ENCODE results near the gene FBXO3.
A peak's percentile ranks its signal among the peaks of the same experiment; 100 is the strongest.
"Not testable (repeated sequence)": the region's sequence is repeated elsewhere in the genome, so short reads cannot be mapped to it uniquely, and the experiment has no call there.

Gene FBXO3

DNA sequence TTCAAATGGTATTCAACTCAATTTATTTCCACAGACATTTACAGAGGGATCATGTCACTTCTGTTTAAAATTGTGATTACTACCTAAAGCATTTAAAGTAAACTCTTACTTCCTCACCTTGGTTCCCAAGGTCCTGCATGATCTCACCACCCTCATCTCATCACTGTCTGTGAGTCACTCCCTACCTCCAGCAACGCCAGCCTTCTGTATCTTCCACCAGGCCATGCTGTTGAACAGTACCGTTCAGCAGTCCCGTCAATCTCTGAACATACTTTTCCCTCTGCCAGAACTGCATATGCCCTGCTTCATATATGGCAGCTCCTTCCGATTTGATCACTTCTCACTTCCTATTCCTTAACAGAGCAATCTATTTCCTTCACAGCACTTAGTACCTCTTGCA lies 2.0 kb downstream of the FBXO3 start:
- no peak for DNase-seq

DNA sequence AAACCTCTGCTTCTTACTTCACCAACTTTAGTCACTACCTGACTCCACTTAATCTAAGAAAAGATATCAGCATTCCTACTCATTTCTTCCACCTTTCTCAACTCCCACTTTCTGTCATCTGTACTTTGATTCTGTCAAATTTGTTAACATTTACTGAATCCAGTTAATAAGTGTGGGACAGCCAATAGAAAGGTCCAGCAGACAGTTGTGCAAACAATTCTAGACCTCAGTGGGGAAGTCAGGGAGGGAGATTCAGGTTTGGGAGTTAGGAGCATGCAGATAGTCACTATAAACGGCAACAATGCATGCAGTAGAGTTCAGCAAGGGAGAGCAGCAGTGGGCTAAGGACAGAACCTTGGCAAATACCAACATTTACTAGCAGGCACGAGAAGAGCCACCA lies 4.1 kb downstream of the FBXO3 start:
- no peak for DNase-seq

DNA sequence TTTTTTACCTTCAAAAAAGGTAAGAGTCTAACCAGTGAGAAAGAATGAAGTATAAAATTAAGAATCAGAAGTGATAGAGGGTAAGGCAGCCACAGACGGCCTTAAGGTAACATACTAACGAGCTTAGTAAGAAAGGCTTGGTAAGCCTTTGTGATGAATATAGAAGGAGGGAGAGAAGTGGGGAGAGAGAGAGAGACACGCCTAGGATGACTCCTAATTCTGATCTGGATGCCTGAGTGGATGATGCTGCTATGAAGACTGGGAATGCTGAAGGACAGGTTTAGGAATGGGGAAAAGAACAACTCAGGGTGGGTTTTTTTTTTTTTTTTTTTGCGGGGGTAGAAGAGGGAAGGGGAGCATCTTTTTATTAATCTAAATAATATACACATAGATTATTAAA lies 4.8 kb downstream of the FBXO3 start:
- no peak for DNase-seq

DNA sequence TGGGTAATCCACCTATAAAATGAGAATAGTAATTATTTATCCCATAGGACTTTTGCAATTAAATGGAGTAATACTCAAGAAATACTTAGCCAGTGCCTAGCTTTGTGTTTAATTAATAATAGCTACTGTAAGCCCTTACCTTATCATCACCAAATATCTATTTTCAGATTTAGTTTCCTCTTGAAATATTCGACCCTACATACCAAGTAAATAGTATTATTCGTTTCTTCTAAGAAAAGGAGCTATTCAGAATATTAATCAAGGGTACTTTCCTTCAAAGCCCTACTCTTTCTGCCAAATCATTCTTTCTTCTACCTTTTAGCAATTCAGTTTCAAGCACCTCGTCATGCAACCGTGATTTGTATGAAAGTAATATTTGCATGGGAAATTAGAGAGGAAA lies 6.7 kb downstream of the FBXO3 start:
- DNase-seq: no peak

DNA sequence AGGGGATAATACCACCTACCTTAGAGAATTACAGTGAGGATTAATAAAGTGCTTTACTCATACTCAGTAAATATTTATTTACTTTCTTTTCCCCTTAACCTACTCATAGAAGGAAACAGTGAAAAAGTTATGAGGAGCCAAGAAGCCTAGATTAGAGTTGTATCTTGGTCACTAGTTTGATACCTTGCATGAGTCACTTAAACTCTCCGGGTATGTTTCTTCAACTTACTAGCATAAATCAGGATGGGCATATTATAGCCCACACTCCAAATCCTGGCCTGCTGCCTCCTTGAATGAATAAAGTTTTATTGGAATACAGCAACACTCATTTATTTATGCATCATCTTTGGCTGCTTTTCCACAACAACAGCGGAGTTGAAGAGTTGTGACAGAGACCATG lies 8.2 kb downstream of the FBXO3 start:
- DNase-seq: no peak

DNA sequence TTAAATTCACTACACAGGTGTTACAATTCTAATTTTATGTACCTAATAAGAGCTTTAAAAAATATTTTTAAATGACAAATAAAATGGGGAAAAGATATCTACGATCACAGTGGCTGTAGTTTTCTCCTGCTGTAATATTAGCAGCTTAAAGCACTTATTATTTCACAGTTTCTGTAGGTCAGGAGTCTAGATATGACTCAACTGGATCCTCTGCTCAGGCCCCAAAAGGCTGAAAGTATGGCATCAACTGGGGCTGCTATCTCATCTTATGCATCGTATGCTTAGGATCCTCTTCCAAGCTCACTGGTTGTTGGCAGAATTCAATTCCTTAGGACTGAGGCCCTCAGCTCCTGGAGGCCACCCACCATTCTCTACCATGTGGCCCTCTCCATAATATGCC lies 12.8 kb downstream of the FBXO3 start:
- DNase-seq: no peak

DNA sequence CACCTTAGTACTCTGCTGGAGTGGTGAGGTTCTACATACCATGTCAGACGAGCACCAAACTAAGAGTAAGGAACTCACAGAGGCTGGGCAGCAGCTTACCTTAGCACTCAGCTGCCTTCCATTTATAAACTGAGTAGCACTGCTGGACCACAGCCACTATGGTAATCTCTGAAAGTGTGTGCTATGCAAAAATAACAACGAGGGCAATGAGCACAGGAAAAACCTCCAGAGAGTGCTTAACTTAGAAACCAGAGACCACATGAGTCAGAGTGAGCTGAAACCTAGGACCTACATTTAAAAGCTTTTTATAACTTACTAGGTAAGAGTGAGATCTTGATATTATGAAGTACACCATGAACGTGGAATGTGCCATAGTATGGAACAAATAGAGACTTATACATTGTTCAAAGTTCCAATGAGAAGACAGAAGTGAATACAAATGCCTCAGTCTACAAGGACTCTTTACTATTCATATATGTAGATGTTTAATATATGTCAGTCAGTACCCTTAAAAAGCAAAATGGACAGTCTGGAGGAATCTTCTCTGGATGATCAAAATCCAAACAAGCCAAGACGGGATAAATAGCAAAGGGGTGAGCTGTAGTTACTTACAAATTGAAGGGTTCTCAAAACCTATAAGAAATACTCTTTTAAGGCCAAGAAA lies 20.9 kb downstream of the FBXO3 start:
- no peak for DNase-seq

DNA sequence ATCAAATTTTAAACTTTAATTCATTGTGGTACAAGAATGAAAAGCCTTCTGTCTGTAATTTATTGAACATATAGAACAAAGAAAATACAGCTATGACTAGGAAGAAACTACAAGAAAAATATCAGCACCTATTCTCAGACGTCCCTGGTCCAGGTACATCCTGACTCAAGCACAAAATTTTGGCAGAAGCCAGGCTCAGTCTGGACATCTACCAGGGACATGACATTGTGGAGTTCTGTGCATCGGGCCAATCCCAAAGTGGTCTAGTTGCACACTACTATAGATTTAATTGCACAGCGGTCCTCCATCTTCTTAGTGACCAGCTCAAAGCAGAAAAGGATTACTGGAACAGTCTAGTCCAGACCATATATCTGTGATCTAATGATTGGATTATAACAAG lies 22.4 kb downstream of the FBXO3 start:
- DNase-seq: no peak

DNA sequence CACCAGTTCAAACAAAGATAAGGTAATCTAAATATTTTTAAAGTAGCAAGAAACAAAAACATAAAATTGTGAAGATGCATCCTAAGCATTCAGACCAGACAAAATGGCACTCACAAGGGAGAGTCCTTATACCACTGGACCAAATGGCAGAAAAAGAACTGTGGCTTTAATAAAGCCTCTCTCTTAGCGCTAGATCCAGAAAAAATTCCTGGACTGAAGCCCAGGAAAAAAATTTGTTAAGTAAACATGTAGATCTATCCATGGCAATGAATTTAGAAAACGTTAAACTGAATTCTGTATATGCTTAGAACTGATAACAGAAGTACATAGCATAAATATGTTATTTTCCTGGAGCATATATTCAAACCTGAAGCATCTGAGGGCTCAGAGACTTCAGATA lies 26.3 kb downstream of the FBXO3 start:
- no peak for DNase-seq

DNA sequence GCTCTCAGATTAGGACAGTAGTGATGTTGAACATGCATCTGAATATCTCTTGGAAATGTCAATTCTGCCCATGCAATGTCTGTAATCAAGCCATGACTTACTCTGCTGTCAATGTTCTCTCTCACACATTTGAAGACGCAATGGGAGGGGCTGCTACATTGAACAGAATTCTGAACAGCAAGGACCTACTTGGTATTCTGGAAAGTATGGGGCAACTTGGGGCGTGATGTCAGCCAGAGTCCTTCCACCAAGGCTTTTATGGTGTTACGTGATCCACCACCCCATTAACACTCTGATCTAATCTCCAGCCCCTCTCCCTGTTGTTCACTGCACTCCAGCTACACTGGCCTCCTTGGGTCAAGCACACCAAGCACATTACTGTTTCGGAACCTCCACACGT lies 31.0 kb downstream of the FBXO3 start:
- no peak for DNase-seq

DNA sequence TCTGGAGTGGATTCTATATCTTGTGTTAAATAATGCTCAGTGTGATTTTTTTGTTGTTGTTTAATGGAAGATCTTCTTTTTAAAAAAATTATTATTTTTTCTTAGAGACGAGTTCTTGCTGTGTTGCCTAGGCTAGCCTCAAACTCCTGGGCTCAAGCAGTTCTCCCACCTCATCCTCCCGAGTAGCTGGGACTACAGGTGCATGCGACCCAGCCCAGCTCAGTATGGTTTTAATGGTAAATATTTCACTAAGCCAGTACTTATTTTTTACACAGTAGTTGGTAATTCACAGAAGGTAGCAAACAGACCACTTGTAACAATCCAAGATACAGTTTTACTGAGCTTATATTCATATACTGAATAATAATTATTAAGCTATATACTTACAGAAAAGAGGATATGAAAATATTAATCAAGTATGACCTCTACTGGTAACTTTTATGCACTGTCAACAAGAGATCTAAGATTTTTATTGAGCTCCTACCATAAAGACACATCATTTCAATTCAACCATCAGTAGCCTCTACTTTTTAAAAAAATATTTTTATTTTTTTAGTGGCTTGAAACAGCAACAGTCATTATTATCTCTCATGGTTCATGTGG lies 32.0 kb downstream of the FBXO3 start:
- DNase-seq: no peak

DNA sequence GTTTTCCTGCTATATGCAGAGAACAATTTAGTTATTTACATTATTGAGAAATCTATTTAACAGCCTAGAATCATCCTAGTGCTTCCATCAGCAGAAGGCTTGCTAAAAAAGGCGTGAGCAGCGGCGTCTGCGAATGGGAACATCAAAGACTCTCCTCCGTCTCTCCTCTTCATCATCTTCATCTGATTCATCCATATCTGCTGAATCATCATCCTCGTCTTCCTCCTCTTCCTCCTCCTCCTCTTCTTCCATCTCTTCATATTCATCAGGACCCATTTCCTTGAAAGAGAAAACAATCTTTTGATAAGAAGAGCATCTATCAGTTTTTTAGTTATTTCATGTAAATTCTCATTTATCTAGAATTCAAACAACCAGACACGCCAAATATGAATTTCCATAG lies 32.5 kb downstream of the FBXO3 start:
- no peak for DNase-seq

DNA sequence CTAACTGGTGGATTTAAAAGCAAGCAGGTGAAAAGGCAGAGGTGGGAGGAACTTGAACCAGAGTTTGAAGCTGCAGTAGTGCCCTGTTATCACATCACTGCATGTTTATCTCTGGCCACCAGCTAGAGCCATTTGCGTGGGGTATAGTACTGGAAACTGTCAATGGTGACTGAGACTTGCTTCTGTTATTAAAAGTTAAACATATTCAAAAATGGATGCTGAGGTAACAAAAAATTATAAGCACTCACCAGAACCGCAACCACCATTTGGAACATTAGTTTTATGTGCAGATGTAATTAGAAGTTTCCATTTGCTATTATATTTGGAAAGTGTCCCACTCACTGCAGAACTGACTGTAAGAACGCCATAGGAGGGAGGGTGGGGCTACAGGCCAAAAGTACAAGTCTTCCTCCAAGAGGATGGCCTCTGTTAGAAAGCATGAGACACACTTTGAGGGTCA lies 36.9 kb downstream of the FBXO3 start:
- no peak for DNase-seq

DNA sequence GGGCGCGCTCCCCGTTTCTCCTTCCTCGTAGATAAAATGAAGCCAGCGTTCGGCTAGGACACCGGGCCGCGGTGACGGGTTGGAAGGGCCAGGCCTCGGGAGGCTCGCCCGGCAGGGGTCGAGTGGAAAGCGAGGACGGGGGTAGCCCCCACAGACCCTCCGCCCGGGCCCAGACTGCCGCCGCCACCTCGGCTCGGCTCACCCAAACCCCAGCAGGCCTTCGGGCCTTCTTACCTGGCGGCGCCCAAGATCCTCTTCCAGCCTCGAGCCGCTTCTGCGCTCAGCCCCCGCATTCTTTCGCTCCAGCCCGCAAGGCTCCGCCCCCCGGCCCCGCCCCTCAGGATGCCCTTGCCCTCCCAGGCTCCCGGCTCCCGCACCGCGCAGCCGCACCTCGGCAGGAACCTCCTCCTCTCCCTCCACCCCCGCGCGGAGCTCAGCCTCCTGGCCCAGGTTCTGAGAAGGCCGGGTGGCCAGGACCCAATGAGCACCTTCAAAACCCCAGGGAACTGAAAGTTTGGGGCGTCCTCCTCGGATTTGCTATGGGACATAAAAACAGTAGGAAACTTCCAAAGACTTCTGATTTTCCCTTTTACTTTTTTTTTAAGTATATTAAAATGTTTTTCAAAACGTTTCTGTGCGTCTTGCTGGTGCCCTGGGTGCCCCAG lies 38.0 kb downstream of the FBXO3 start, which contains the start of gene CD59:
CD59 (minus strand) TSS at position 276 of the 665 bp plus-strand sequence. CDS start 13,978 bp downstream, outside the sequence.
- peak; percentile 91 for DNase-seq

DNA sequence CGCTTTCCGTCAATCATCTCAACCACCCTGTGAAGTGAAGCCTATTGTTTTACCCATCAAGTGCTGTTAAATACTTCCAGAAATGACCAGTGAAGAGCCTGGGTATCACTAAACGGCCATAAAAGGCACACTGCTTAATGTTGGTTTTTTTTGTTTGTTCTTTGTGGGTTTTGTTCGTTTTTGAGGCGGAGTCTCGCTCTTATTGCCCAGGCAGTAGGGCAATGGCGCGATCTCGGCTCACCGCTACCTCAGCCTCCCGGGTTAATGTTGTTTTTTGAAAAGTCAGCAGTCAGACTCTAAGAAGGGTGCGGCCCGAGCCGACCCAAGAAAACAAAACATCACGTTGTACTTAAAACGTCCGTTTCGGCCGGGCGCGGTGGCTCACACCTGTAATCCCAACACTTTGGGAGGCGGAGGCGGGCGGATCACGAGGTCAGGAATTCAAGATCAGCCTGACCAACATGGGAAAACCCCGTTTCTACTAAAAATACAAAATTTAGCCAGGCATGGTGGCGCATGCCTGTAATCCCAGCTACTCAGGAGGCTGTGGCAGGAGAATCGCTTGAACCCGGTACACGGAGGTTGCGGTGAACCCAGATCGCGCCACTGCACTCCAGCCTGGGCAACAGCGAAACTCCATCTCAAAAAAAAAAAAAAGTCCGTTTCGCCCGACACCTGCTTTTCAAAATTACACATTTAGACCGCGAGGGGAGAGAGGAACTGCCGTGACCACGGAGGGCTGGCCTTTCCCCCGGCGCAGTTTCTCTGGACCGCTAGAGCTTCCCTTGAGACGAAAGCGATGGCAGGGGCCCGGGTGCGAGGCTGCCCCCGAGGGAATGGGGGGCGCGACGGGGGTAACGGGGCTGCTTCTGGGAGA lies 38.8 kb downstream of the FBXO3 start:
- peak; percentile 69 for DNase-seq

DNA sequence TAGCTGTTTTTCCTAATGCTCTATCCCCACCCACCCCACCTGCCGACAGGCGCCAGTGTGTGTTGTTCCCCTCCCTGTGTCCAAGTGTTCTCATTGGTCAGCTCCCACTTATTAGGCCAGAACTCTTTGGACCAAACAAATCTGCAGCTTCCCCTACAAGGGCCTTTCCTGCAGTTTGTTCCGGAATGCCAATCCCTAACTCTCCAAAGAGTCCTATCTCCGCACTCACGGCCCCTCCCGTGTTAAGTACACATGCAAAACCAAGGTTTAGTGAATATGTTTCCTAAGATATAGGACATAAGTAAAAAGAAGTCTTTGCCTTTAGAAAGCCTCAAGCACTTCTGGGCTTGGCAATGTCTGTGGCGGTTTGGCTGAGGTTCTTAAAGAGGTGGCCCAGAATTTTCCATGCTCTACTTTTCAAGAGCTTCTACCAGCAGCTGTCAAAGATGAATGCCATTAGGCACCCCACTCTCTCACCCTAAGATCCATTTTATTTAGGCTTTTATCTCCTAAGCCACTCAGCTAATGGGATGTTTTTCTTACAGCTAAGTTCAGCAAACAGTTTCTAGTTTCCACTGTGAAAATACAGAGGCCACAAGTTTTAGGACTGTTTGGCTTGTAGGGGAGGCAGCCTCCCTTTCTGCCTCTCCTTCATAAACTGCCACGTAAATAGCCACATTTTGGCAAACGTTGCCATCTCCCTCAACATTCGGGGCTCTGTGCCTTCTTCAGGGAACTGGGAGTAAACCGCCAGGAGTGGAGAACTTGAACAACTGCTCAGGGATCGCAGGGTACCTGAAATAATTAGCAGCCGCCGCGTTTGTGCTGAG lies 39.7 kb downstream of the FBXO3 start:
- no peak for DNase-seq

DNA sequence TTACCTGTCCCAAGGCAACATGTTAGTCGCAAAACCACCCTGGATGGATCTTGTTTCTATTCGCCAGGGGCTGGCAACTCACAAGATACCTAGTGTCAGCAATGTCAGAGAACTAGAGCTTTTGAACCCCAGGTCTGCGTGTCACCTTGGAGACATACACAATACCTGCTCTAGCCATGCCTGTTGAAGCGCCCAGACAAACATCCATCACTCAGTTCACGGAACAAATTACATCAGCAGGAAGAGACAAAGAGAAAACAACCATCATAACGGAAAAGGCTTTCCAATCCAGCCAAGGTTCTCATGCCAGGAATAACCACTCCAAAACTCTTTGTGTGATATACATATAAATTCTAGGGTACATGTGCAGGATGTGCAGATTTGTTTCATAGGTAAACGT lies 40.3 kb downstream of the FBXO3 start:
- no peak for DNase-seq

DNA sequence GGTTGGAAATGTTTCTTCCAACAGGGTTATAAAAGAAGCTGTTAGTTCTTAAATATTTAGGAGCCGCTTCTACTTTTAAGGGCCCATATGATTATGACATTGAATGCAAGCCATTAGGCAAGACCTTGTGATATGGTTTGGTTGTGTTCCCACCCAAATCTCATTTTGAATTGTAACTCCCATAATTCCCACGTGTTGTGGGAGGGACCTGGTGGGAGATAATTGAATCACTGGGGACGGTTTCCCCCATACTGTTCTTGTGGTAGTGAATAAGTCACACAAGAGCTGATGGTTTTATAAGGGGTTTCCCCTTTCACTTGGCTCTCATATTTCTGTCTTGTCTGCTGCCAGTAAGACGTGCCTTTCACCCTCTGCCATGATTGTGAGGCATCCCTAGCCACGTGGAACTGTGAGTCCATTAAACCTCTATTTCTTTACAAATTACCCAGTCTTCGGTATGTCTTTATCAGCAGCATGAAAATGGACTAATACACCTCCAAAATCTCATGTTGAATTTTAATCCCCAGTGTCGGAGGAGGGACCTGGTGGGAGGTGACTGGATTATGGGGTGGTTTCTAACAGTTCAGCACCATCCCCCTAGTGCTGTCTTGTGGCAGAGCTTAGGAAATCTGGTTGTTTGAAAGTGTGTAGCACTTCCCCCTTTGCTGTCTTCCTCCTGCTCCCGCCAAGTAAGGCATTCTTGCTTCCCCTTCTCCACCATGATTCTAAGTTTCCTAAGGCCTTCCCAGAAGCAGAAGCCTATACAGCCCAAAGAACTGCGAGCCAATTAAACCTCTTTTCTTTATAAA lies 42.4 kb downstream of the FBXO3 start:
- no peak for DNase-seq

DNA sequence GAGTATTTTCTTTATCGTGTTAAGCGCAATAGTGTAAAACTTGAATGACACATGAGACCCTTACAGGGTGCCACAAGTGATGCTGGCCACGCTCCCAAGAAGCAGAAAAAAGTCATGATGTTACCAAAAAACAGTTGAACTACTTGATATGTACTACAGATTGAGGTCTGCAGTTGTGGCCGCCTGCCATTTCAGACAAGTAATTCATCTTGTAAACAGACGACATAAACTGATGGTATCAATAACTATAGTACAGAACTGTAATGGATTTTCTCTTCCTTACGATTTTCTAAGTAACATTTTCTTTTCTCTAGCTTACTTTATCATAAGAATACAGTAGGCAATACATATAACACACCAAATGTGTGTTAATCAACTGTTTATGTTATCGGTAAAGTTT lies 43.6 kb downstream of the FBXO3 start:
- no peak for DNase-seq

DNA sequence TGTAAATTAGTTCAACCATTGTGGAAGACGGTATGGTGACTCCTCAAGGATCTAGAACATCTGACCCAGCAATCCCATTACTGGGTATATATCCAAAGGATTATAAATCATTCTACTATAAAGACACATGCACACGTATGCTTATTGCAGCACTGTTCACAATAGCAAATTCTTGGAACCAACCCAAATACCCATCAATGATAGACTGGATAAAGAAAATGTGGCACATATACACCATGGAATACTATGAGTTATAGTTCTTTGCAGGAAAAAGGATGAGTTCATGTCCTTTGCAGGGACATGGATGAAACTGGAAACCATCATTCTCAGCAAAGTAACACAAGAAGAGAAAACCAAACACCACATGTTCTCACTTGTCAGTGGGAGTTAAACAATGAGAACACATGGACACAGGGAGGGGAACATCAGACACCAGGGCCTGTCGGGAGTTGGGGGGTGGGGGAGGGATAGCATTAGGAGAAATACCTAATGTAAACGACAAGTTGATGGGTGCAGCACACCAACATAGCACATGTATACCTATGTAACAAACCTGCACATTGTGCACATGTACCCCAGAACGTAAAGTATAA lies 45.2 kb downstream of the FBXO3 start:
- DNase-seq: not testable (repeated sequence)

DNA sequence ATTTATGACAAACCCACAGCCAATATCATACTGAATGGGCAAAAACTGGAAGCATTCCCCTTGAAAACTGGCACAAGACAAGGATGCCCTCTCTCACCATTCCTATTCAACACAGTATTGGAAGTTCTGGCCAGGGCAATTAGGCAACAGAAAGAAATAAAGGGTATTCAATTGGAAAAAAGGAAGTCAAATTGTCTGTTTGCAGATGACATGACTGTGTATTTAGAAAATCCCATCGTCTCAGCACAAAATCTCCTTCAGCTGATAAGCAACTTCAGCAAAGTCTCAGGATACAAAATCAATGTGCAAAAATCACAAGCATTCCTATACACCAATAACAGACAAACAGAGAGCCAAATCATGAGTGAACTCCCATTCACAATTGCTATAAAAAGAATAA lies 46.8 kb downstream of the FBXO3 start:
- not testable (repeated sequence) for DNase-seq
